ENCODE measurements around the gene CTDNEP1. TPM values are rescaled to one million over a fixed set of nuclear protein-coding genes. Genes with fewer than 3 reads are reported as not detected.

Gene CTDNEP1
- total RNA-seq, 4 donors from 2014 or later: 71.8 to 86.4 (median 81.1) TPM

DNA sequence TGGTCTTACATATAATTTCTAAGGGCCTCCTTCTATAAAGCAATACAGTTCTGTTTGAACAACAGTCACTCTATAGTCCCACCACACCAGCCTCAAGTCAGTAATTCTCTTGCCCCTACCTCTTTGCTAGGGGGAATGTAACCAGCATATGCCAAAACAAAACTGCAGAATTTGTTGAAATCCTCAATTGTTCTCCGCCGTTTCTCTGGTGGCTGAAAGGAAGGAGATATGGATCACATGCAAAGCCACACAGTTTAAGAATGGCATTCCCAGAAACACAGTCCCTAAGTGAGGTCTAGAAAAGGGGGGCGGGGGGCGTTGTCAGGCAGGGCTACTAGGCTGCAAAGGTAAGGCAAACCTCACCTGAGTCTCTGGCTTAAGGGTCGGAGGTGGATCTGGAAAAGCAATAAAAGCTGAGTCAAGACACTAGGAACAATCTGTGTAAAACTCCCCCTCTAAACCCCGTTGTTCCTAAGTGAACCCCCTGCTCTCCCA lies 14.2 kb downstream of the CTDNEP1 start:
- TF ChIP-seq, protein P1, sequence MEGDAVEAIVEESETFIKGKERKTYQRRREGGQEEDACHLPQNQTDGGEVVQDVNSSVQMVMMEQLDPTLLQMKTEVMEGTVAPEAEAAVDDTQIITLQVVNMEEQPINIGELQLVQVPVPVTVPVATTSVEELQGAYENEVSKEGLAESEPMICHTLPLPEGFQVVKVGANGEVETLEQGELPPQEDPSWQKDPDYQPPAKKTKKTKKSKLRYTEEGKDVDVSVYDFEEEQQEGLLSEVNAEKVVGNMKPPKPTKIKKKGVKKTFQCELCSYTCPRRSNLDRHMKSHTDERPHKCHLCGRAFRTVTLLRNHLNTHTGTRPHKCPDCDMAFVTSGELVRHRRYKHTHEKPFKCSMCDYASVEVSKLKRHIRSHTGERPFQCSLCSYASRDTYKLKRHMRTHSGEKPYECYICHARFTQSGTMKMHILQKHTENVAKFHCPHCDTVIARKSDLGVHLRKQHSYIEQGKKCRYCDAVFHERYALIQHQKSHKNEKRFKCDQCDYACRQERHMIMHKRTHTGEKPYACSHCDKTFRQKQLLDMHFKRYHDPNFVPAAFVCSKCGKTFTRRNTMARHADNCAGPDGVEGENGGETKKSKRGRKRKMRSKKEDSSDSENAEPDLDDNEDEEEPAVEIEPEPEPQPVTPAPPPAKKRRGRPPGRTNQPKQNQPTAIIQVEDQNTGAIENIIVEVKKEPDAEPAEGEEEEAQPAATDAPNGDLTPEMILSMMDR (IDR thresholded peaks at IDR 0.05; ENCODE audit: low read depth): no peak

DNA sequence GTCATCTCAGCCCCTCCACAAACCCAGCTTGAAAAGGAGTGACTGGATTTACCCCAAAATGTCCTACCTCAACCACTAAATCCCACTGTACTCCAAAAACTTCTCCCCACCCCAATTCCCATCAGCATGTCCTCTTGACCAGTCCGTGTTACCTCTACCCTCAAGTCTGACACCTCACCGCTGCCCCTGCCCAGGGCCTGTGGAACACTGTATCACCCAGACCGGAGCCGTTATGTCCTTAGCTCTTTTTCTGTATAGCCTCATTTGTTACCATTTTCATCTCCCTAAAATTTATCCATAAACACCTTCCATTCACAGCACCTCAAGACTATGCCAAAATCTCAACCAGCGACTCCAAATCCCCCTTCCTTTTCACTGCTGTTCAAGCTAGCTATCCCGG lies 14.7 kb downstream of the CTDNEP1 start:
- TF ChIP-seq, protein P1 (IDR thresholded peaks at IDR 0.05; ENCODE audit: low read depth): no peak

DNA sequence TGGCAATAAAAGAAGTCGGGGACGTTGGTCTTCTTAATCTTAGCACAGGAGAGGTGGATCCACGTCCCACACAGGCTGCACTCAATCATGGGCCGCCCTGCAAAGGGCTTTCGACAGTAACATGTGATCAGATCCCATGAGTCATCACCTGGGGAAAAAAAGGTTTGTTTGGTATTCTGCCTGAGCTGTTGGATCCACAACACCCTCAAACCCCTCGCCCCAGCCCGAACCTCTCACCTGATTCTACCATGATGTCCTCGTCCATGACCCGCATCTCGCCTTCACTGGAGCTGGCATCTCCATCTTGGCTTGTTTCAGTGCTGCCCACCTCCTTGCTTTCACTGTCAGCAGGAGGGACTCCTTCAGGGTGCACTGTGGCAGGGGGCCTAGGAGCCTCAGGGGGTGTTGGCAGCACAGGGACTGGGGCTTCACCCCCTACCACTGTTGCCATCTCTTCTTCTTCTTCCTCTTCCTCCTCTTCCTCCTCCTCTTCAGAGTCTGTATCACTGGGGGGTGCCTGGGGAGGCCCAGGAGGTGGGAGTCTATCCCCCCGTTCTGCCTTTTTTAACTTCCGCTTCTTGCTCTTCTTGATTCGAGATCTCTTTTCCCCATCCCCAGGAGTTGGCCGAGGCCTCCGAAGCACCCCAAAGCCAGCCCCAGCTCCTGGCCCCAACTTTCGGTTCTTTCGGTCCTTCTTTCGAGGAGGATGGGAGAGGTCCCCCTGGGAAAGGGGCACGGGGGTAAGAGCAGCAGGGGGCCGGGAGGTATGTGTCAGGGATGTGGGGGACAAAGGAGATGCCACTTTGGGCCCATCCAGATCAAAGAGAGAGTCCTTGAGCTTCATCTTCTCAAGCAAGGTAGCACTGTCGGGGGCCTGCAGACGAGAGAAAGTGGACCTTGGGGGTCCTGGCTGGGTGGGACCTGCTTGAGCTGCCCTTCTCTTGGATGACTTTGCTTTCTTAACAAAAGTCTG lies 15.6 kb downstream of the CTDNEP1 start:
- TF ChIP-seq, protein P1 (IDR thresholded peaks at IDR 0.05; ENCODE audit: low read depth): no peak

DNA sequence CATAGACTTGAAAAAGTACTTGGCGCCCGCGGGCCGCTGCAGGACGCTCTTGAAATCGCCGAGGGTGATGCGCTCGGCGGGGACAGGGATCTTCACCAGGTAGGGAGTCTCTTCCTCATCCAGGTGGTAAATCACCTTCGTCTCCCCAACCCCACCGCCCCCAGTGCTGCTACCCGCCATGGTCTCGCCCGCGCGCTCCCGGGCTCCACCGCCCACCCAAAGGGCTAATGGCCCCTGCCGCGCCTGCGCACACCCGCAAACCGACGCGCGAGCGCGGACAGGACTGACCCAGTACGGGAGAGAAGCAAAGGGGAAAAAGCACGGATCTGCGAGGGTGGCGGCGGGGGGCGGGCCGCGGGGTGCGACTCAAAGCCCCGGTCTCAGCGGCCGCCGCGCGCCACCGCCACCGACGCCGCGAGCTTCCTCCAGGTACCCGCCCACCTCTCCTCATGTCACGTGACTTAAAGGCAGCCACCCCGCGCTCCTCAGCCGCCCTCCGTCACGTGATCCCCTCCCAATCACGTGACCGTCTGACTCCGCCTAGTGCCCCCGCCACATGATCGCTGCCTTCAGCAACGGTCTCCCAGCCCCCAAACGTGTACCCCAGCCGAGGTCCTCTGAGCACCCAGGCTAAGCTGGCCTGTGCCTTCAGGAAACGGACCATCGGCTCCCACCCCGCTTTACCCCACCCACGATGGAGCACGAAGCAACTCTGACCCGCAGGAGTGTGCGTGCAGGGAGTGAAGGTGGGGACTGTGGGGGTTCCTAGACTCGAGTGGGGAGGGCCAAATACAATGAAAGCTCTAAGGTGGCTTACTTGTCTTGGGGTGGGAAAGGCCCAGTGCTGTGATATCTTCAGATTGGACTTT lies 17.2 kb downstream of the CTDNEP1 start, which contains the start of gene DVL2:
Gene DVL2 (minus strand): TSS at position 435 of the 869 bp plus-strand sequence. CDS start 255 bp downstream, at position 180.
- TF ChIP-seq, protein P1 (IDR thresholded peaks at IDR 0.05; ENCODE audit: low read depth): no peak

DNA sequence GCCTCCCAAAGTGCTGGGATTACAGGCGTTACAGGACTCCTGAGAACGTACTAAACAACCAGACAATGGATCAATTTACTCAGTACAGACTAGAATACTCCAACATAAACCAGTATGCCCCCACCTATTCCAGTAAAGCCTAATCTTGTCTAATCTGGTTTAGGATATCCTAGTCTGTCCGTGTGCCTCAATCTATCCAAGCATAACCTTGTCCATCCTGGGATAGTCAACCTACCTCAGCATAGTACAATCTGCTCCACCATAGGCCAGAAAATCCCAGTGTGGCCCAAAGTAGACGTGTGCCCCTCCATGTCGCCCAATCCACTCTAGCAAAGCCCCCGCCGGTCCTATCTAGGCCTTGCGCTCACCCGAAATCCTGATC lies 17.8 kb downstream of the CTDNEP1 start:
- TF ChIP-seq, protein P1 (IDR thresholded peaks at IDR 0.05; ENCODE audit: low read depth): no peak

DNA sequence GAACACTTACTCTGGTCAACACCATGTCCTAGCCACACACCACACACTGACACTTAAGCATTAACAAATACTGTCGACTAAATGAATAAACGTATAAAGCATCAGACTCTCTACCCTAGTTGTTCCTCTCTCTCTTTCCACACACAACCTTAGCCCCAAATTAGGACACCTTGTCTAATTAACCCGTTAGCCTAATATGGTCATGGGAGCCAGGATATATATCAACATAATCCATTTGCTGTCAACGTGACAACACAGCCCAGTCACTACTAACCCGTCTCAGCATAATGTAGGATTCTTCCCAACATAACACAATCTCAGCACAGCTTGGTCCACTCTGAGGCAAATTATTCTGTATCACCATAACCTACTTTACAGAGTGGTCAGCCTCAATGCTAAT lies 19.4 kb downstream of the CTDNEP1 start:
- TF ChIP-seq, protein P1 (IDR thresholded peaks at IDR 0.05; ENCODE audit: low read depth): no peak
